Measurements from ENCODE around the gene MED19.
"Not testable (repeated sequence)": the region's sequence is repeated elsewhere in the genome, so short reads cannot be mapped to it uniquely, and the experiment has no call there.

The MED19 gene

GRCh38 chr11:57711414-57712255, at the start of gene MED19:
MED19 (minus strand) TSS chr11:57712215; CDS start chr11:57712179, 36 bp downstream.
- DNase-seq (ENCODE audit: low read depth, low spot score): peak; percentile 42

- DNase-seq (ENCODE audit: low read depth, low spot score): no peak
Observed at GRCh38 chr11:57758174-57758573, 46.2 kb upstream of the MED19 start.

GRCh38 chr11:57752954-57753353, 40.9 kb upstream of the MED19 start:
- no peak for DNase-seq (ENCODE audit: low read depth, low spot score)

GRCh38 chr11:57751676-57752253, 39.8 kb upstream of the MED19 start, which contains the start of gene BTBD18:
BTBD18 (minus strand) TSS chr11:57751819; CDS start chr11:57751188, 631 bp downstream.
- no peak for DNase-seq (ENCODE audit: low read depth, low spot score)

- no peak for DNase-seq (ENCODE audit: low read depth, low spot score)
Observed at GRCh38 chr11:57751176-57751575, 39.2 kb upstream of the MED19 start.

- DNase-seq (ENCODE audit: low read depth, low spot score): no peak
Observed at GRCh38 chr11:57746920-57747319, 34.9 kb upstream of the MED19 start.

- no peak for DNase-seq (ENCODE audit: low read depth, low spot score)
Observed at GRCh38 chr11:57745206-57745605, 33.2 kb upstream of the MED19 start.

- no peak for DNase-seq (ENCODE audit: low read depth, low spot score)
Observed at GRCh38 chr11:57744357-57744756, 32.3 kb upstream of the MED19 start.

GRCh38 chr11:57742087-57742452, 30.1 kb upstream of the MED19 start:
- no peak for DNase-seq (ENCODE audit: low read depth, low spot score)

- DNase-seq (ENCODE audit: low read depth, low spot score): peak; percentile 88
Observed at GRCh38 chr11:57741132-57742086, 29.4 kb upstream of the MED19 start, which contains the start of gene SELENOH. SELENOH (plus strand) TSS chr11:57741491; CDS start chr11:57741596, 105 bp downstream.

- no peak for DNase-seq (ENCODE audit: low read depth, low spot score)
Observed at GRCh38 chr11:57735619-57736298, 23.7 kb upstream of the MED19 start.

GRCh38 chr11:57732661-57733060, 20.6 kb upstream of the MED19 start:
- DNase-seq (ENCODE audit: low read depth, low spot score): no peak

- DNase-seq (ENCODE audit: low read depth, low spot score): no peak
Observed at GRCh38 chr11:57729479-57729878, 17.5 kb upstream of the MED19 start.

GRCh38 chr11:57728829-57729228, 16.8 kb upstream of the MED19 start:
- no peak for DNase-seq (ENCODE audit: low read depth, low spot score)

- DNase-seq (ENCODE audit: low read depth, low spot score): no peak
Observed at GRCh38 chr11:57727185-57727584, 15.2 kb upstream of the MED19 start.

GRCh38 chr11:57716726-57717125, 4.7 kb upstream of the MED19 start:
- not testable (repeated sequence) for DNase-seq (ENCODE audit: low read depth, low spot score)

- DNase-seq (ENCODE audit: low read depth, low spot score): no peak
Observed at GRCh38 chr11:57713835-57714234, 1.8 kb upstream of the MED19 start.

GRCh38 chr11:57712256-57713150, 488 bp upstream of the MED19 start, which contains the start of gene TMX2:
TMX2 (plus strand) TSS chr11:57712593; CDS start chr11:57712619, 26 bp downstream.
- peak; percentile 77 for DNase-seq (ENCODE audit: low read depth, low spot score)

- DNase-seq (ENCODE audit: low read depth, low spot score): no peak
Observed at GRCh38 chr11:57709802-57710367, 2.1 kb downstream of the MED19 start.

GRCh38 chr11:57705432-57705831, 6.6 kb downstream of the MED19 start:
- not testable (repeated sequence) for DNase-seq (ENCODE audit: low read depth, low spot score)
